ENCODE results near the gene ANK2. TPM values are rescaled to one million over a fixed set of nuclear protein-coding genes. Genes with fewer than 3 reads are reported as not detected.

The ANK2 gene
- total and polyA plus RNA-seq, 2 of the 13 experiments (the other 11 are each of a cell fraction or from before 2014, with no cell fraction given) = 2.7 to 15.1 TPM

DNA sequence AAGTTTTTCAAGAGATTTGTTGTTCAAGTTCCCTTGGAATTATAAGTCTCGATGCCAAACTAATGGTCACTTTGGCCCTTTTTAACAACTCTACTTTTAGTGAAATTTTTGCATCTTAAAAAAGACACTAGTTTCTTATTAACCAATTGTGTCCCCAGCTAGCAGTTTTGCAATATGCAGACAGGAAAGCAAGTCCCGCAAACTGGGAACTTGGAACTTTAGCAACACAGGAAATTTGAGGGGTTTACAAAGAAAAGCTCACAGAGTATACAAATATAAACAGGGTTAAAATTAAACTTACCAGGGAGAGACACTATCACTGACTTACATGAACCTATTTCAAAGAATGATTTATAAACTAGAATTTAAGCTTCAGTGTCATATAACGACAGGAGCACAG, 137.9 kb downstream of the ANK2 start (continued):
- TF ChIP-seq CEBPB (IDR thresholded peaks at IDR 0.05; ENCODE audit: borderline replicate concordance, low read depth, low read length) = 0 out of 2 replicates have a peak, but pooled peaks have one; percentile 20
- no peak for TF ChIP-seq FOXP1 (IDR thresholded peaks at IDR 0.05)
- TF ChIP-seq FOXP1 (CRISPR knock-in tag; IDR thresholded peaks at IDR 0.05) = peak; percentile 93
- no peak for TF ChIP-seq MEIS2 (CRISPR knock-in tag; IDR thresholded peaks at IDR 0.05)
- no peak for TF ChIP-seq POGZ (CRISPR knock-in tag; IDR thresholded peaks at IDR 0.05)
- TF ChIP-seq ZNF264 (CRISPR knock-in tag; IDR thresholded peaks at IDR 0.05) = no peak
- TF ChIP-seq SOX6 (IDR thresholded peaks at IDR 0.05) = no peak
- TF ChIP-seq SOX6 (CRISPR knock-in tag; IDR thresholded peaks at IDR 0.05) = peak; percentile 37; the same call in 1 of the 2 replicates
- TF ChIP-seq FOXJ3 (CRISPR knock-in tag; IDR thresholded peaks at IDR 0.05; ENCODE audit: borderline replicate concordance) = peak; percentile 39; the same call in 1 of the 2 replicates
- TF ChIP-seq KAT8 (CRISPR knock-in tag; IDR thresholded peaks at IDR 0.05) = 0 out of 2 replicates have a peak, but pooled peaks have one; percentile 27
- TF ChIP-seq ZFP62 (CRISPR knock-in tag; IDR thresholded peaks at IDR 0.05) = no peak
- no peak for TF ChIP-seq HDAC1 (CRISPR knock-in tag; IDR thresholded peaks at IDR 0.05)
- TF ChIP-seq SNAPC2 (CRISPR knock-in tag; IDR thresholded peaks at IDR 0.05) = no peak
- TF ChIP-seq ZNF547 (CRISPR knock-in tag; IDR thresholded peaks at IDR 0.05) = no peak
- no peak for TF ChIP-seq ZNF552 (CRISPR knock-in tag; IDR thresholded peaks at IDR 0.05; ENCODE audit: borderline replicate concordance)
- no peak for TF ChIP-seq NFIC (IDR thresholded peaks at IDR 0.05; ENCODE audit: low read length)
- no peak for TF ChIP-seq ZNF747 (CRISPR knock-in tag; IDR thresholded peaks at IDR 0.05; ENCODE audit: borderline replicate concordance)
- TF ChIP-seq ZNF281 (CRISPR knock-in tag; IDR thresholded peaks at IDR 0.05; ENCODE audit: borderline replicate concordance) = no peak
- TF ChIP-seq, protein P1, sequence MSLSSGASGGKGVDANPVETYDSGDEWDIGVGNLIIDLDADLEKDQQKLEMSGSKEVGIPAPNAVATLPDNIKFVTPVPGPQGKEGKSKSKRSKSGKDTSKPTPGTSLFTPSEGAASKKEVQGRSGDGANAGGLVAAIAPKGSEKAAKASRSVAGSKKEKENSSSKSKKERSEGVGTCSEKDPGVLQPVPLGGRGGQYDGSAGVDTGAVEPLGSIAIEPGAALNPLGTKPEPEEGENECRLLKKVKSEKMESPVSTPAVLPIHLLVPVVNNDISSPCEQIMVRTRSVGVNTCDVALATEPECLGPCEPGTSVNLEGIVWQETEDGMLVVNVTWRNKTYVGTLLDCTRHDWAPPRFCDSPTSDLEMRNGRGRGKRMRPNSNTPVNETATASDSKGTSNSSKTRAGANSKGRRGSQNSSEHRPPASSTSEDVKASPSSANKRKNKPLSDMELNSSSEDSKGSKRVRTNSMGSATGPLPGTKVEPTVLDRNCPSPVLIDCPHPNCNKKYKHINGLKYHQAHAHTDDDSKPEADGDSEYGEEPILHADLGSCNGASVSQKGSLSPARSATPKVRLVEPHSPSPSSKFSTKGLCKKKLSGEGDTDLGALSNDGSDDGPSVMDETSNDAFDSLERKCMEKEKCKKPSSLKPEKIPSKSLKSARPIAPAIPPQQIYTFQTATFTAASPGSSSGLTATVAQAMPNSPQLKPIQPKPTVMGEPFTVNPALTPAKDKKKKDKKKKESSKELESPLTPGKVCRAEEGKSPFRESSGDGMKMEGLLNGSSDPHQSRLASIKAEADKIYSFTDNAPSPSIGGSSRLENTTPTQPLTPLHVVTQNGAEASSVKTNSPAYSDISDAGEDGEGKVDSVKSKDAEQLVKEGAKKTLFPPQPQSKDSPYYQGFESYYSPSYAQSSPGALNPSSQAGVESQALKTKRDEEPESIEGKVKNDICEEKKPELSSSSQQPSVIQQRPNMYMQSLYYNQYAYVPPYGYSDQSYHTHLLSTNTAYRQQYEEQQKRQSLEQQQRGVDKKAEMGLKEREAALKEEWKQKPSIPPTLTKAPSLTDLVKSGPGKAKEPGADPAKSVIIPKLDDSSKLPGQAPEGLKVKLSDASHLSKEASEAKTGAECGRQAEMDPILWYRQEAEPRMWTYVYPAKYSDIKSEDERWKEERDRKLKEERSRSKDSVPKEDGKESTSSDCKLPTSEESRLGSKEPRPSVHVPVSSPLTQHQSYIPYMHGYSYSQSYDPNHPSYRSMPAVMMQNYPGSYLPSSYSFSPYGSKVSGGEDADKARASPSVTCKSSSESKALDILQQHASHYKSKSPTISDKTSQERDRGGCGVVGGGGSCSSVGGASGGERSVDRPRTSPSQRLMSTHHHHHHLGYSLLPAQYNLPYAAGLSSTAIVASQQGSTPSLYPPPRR (CRISPR knock-in tag; IDR thresholded peaks at IDR 0.05; ENCODE audit: borderline replicate concordance) = no peak
- TF ChIP-seq JUN (CRISPR knock-in tag; IDR thresholded peaks at IDR 0.05) = no peak
- TF ChIP-seq ZNF816 (CRISPR knock-in tag; IDR thresholded peaks at IDR 0.05; ENCODE audit: borderline replicate concordance) = no peak
- TF ChIP-seq AKAP8 (CRISPR knock-in tag; IDR thresholded peaks at IDR 0.05) = no peak
- TF ChIP-seq FOXA3 (CRISPR knock-in tag; IDR thresholded peaks at IDR 0.05) = peak; percentile 8; the same call in 1 of the 2 replicates
- peak; percentile 95 for TF ChIP-seq FOXP4 (CRISPR knock-in tag; IDR thresholded peaks at IDR 0.05)
